Peyer's patch (tissue), 4 donors: ENCODE measurements around the gene RUNDC1. TPM values are rescaled to one million over a fixed set of nuclear protein-coding genes. Genes with fewer than 3 reads are reported as not detected.
A peak's percentile ranks its signal among the peaks of the same experiment; 100 is the strongest.

Experiments
- DNase-seq, 3 donors: peaks; one replicate each; pipeline ENCODE4 v3.0.0-alpha.2; 2017 to 2019
- H3K27ac ChIP-seq, 4 donors: fragments of 200-600 bp; sonication (generic); one replicate each; pipeline ENCODE4 v1.5.1; 2016 to 2019
- H3K27me3 ChIP-seq, 2 donors: fragments of 200-600 bp; sonication (generic); one replicate each; pipeline ENCODE4 v1.5.1; 2019
- H3K36me3 ChIP-seq, 3 donors: fragments of 200-600 bp; sonication (generic); one replicate each; pipeline ENCODE4 v1.5.1; 2016 to 2019
- H3K4me1 ChIP-seq, 4 donors: fragments of 200-600 bp; sonication (generic); one replicate each; pipeline ENCODE4 v1.5.1; 2016 to 2019
- H3K4me3 ChIP-seq, 4 donors: fragments of 200-600 bp; sonication (generic); 1 replicate in 3 of 4; 2 replicates in 1 of 4; pipeline ENCODE4 v1.5.1; 2016 to 2019; ENCODE audit warnings: mild to moderate bottlenecking in 1 of 4
- H3K9me3 ChIP-seq, 4 donors: fragments of 200-600 bp; sonication (generic); one replicate each; pipeline ENCODE4 v1.5.1; 2016 to 2019; ENCODE audit warnings: mild to moderate bottlenecking in 1 of 4
- CTCF ChIP-seq, 6 experiments: fragments of 450-650 bp in 4 of 6; fragments of 200-600 bp in 2 of 6; sonication (generic) in 1 of 6; IDR thresholded peaks; one replicate each; pipeline ENCODE4 v1.5.1; 2017 to 2019; ENCODE audit warnings: antibody characterized with exemption in 6 of 6, mild to moderate bottlenecking in 3 of 6, moderate library complexity in 1 of 6
- POLR2A ChIP-seq, 2 donors: fragments of 450-650 bp; IDR thresholded peaks; one replicate each; pipeline ENCODE4 v1.5.1; 2017; ENCODE audit warnings: antibody characterized with exemption in 2 of 2, mild to moderate bottlenecking in 2 of 2, moderate library complexity in 2 of 2
- total RNA-seq, 4 donors: library from RNA; depleted of rRNA; stranded (reverse); fragments of >200 nt; gene quantifications; one replicate each; pipeline ENCODE4 v1.1.0, GENCODE V29; 2016

RUNDC1 gene
- total RNA-seq, 4 donors from 2014 or later: 17.2 to 37.3 (median 26.9) TPM

GRCh38 chr17:43014020-43014648 lies 33.8 kb downstream of the RUNDC1 start:
- no peak for DNase-seq
- peaks cover 0 to 55% (median 0%) of the 10 kb centered on the region in 4 donors for H3K4me1 ChIP-seq
- no peaks in the 10 kb centered on the region for H3K27me3 ChIP-seq
- no peak overlapping the region for H3K4me3 ChIP-seq
- H3K9me3 ChIP-seq: no peaks in the 10 kb centered on the region
- TF ChIP-seq CTCF (IDR thresholded peaks at IDR 0.05) (no peak), POLR2A (IDR thresholded peaks at IDR 0.05) (no peak)
- peak overlapping the region in 1 of 4 donors; percentile 44 for H3K27ac ChIP-seq
- peaks cover 0 to 46% (median 0%) of the 10 kb centered on the region in 3 donors for H3K36me3 ChIP-seq

GRCh38 chr17:43014649-43015542 lies 34.5 kb downstream of the RUNDC1 start:
- Histone ChIP-seq H3K4me3 (no peak overlapping the region), H3K4me1 (peaks cover 0 to 56% (median 0%) of the 10 kb centered on the region in 4 donors), H3K9me3 (no peaks in the 10 kb centered on the region), H3K27ac (peak overlapping the region in 3 of 4 donors; percentile 17 to 52 (median 44)), H3K36me3 (peaks cover 0 to 46% (median 0%) of the 10 kb centered on the region in 3 donors), H3K27me3 (no peaks in the 10 kb centered on the region)
- TF ChIP-seq CTCF (IDR thresholded peaks at IDR 0.05) (no peak), POLR2A (IDR thresholded peaks at IDR 0.05) (no peak)
- no peak for DNase-seq

- no peak overlapping the region for H3K4me3 ChIP-seq
- no peaks in the 10 kb centered on the region for H3K27me3 ChIP-seq
- H3K4me1 ChIP-seq: peaks cover 0 to 56% (median 0%) of the 10 kb centered on the region in 4 donors
- TF ChIP-seq POLR2A (IDR thresholded peaks at IDR 0.05) (no peak), CTCF (IDR thresholded peaks at IDR 0.05) (no peak)
- H3K36me3 ChIP-seq: peaks cover 0 to 46% (median 0%) of the 10 kb centered on the region in 3 donors
- H3K27ac ChIP-seq: peak overlapping the region in 2 of 4 donors; percentile 44 to 52
- DNase-seq: no peak
- no peaks in the 10 kb centered on the region for H3K9me3 ChIP-seq
These were observed 35.2 kb downstream of the RUNDC1 start for GRCh38 chr17:43015579-43015978.

- no peak for DNase-seq
- Histone ChIP-seq H3K4me1 (peaks cover 0 to 54% (median 1%) of the 10 kb centered on the region in 4 donors), H3K4me3 (no peak overlapping the region), H3K9me3 (no peaks in the 10 kb centered on the region), H3K27ac (peak overlapping the region in 3 of 4 donors; percentile 38 to 52 (median 44)), H3K27me3 (no peaks in the 10 kb centered on the region), H3K36me3 (peaks cover 0 to 46% (median 0%) of the 10 kb centered on the region in 3 donors)
- TF ChIP-seq POLR2A (IDR thresholded peaks at IDR 0.05) (no peak), CTCF (IDR thresholded peaks at IDR 0.05) (no peak)
These were observed 35.9 kb downstream of the RUNDC1 start for GRCh38 chr17:43016216-43016615.

GRCh38 chr17:43018008-43018853 lies 37.9 kb downstream of the RUNDC1 start:
- H3K27ac ChIP-seq: peak overlapping the region in 2 of 4 donors; percentile 12 to 83
- no peak overlapping the region for H3K4me3 ChIP-seq
- H3K9me3 ChIP-seq: no peaks in the 10 kb centered on the region
- H3K27me3 ChIP-seq: no peaks in the 10 kb centered on the region
- no peak for TF ChIP-seq POLR2A (IDR thresholded peaks at IDR 0.05)
- TF ChIP-seq CTCF (IDR thresholded peaks at IDR 0.05): no peak
- peaks cover 0 to 47% (median 4%) of the 10 kb centered on the region in 4 donors for H3K4me1 ChIP-seq
- no peak for DNase-seq
- H3K36me3 ChIP-seq: peaks cover 0 to 33% (median 0%) of the 10 kb centered on the region in 3 donors
